Gastrocnemius medialis (tissue), 4 donors: ENCODE measurements around the gene PLCL2.

Experiments
- POLR2A ChIP-seq, 2 donors: fragments of 450-650 bp; IDR thresholded peaks; one replicate each; pipeline ENCODE4 v1.6.1; 2017; ENCODE audit warnings: antibody characterized with exemption in 2 of 2, mild to moderate bottlenecking in 2 of 2, moderate library complexity in 2 of 2
- TF ChIP-seq, protein P1 (sequence below), 5 experiments: fragments of 450-650 bp in 3 of 5; fragments of 200-600 bp in 2 of 5; sonication (generic) in 2 of 5; IDR thresholded peaks in 4 of 5; conservative IDR thresholded peaks in 1 of 5; 1 replicate in 4 of 5; 2 replicates in 1 of 5; pipeline ENCODE4 v1.5.1; 2016 to 2019; ENCODE audit warnings: antibody characterized with exemption in 5 of 5, mild to moderate bottlenecking in 3 of 5, moderate library complexity in 3 of 5

GRCh38 chr3:17050071-17050470 is 165.3 kb downstream of the PLCL2 start:
- TF ChIP-seq, protein P1, sequence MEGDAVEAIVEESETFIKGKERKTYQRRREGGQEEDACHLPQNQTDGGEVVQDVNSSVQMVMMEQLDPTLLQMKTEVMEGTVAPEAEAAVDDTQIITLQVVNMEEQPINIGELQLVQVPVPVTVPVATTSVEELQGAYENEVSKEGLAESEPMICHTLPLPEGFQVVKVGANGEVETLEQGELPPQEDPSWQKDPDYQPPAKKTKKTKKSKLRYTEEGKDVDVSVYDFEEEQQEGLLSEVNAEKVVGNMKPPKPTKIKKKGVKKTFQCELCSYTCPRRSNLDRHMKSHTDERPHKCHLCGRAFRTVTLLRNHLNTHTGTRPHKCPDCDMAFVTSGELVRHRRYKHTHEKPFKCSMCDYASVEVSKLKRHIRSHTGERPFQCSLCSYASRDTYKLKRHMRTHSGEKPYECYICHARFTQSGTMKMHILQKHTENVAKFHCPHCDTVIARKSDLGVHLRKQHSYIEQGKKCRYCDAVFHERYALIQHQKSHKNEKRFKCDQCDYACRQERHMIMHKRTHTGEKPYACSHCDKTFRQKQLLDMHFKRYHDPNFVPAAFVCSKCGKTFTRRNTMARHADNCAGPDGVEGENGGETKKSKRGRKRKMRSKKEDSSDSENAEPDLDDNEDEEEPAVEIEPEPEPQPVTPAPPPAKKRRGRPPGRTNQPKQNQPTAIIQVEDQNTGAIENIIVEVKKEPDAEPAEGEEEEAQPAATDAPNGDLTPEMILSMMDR (IDR thresholded peaks at IDR 0.05 in 4 of 5, conservative IDR thresholded peaks at IDR 0.05 in 1 of 5) = no peak
- no peak for TF ChIP-seq POLR2A (IDR thresholded peaks at IDR 0.05)
